ENCODE data around the gene OSCP1. TPM values are rescaled to one million over a fixed set of nuclear protein-coding genes. Genes with fewer than 3 reads are reported as not detected.

OSCP1 gene
- total and polyA plus RNA-seq, 2 donors (not counting 1 experiment from before 2014, with no cell fraction given) = 0.16 to 0.94 TPM

DNA sequence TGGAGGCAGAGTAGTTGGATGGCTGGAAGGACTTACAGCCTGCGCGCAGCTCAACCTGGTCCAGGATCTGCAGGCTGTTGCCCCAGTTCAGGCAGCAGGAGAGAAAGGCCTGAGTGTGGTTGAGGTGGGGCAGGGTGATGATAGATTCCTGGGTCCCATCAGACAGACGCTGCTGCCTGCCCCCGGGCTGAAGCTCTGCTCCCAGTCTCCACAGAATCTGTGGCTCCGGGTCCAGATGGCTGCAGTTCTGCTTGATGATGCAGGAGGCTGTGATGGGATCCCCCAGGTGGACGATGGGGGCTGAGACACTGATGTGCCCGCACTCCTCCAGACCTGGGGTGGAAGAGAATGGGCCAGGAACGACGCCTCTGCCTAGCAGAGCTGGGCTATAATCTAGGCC is 25.1 kb upstream of the OSCP1 start:
- no peaks in the 10 kb centered on the region for H3K79me2 ChIP-seq (ENCODE audit: control insufficient read depth, insufficient read depth, low read length)
- 94% methylated on average over 9 of the region's 9 CpGs for WGBS (ENCODE audit: insufficient coverage)
- no peak for TF ChIP-seq EZH2 (IDR thresholded peaks at IDR 0.05; ENCODE audit: borderline replicate concordance, insufficient read depth, low read depth, low read length, poor library complexity, severe bottlenecking)
- TF ChIP-seq, protein P1, sequence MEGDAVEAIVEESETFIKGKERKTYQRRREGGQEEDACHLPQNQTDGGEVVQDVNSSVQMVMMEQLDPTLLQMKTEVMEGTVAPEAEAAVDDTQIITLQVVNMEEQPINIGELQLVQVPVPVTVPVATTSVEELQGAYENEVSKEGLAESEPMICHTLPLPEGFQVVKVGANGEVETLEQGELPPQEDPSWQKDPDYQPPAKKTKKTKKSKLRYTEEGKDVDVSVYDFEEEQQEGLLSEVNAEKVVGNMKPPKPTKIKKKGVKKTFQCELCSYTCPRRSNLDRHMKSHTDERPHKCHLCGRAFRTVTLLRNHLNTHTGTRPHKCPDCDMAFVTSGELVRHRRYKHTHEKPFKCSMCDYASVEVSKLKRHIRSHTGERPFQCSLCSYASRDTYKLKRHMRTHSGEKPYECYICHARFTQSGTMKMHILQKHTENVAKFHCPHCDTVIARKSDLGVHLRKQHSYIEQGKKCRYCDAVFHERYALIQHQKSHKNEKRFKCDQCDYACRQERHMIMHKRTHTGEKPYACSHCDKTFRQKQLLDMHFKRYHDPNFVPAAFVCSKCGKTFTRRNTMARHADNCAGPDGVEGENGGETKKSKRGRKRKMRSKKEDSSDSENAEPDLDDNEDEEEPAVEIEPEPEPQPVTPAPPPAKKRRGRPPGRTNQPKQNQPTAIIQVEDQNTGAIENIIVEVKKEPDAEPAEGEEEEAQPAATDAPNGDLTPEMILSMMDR (IDR thresholded peaks at IDR 0.05) = no peak
- Mint-ChIP-seq H3K4me1 (peaks cover 2% of the 10 kb centered on the region), H3K9me3 (ENCODE audit: insufficient read depth) (no peaks in the 10 kb centered on the region), H3K4me3 (no peak overlapping the region), H3K27me3 (no peaks in the 10 kb centered on the region), H3K27ac (no peak overlapping the region)
- no peaks in the 10 kb centered on the region for H3K9me3 ChIP-seq (ENCODE audit: control extremely low read depth in 1 of 3, control insufficient read depth in 2 of 3, insufficient read depth in 1 of 3, low read length in 2 of 3)
- intact Hi-C loops (cut with micrococcal nuclease) = no loop called here
- ChIA-PET POLR2A (no interaction called here), CTCF (no interaction called here)
- ATAC-seq (ENCODE audit: low read depth) (no peak), DNase-seq (no peak)
- H3K4me3 ChIP-seq (ENCODE audit: control extremely low read depth in 1 of 5, extremely low read depth in 1 of 5, insufficient read depth in 1 of 5, low read depth in 2 of 5, low read length in 4 of 5) = no peak overlapping the region
- H3K4me1 ChIP-seq (ENCODE audit: control insufficient read depth in 2 of 2, insufficient read depth in 2 of 2, low read length in 2 of 2) = no peaks in the 10 kb centered on the region
- H3K9ac ChIP-seq (ENCODE audit: low read length) = no peak overlapping the region
- H3K27ac ChIP-seq (ENCODE audit: low read length in 2 of 2) = no peak overlapping the region
- H3K4me2 ChIP-seq (replicated peaks; ENCODE audit: low read depth, low read length, poor library complexity, severe bottlenecking) = no peak overlapping the region
- H2AFZ ChIP-seq (ENCODE audit: insufficient read depth, low read depth, low read length, poor library complexity, severe bottlenecking) = no peak overlapping the region
- no peaks in the 10 kb centered on the region for H4K20me1 ChIP-seq (ENCODE audit: control insufficient read depth, insufficient read depth, low read length, poor library complexity, severe bottlenecking)
- no peaks in the 10 kb centered on the region for H3K36me3 ChIP-seq (replicated peaks in 1 of 2; ENCODE audit: control extremely low read depth in 1 of 2, control insufficient read depth in 1 of 2, extremely low read depth in 1 of 2, insufficient read depth in 2 of 2, low read length in 1 of 2)
- H3K27me3 ChIP-seq (replicated peaks in 1 of 4; ENCODE audit: control extremely low read depth in 1 of 4, control insufficient read depth in 3 of 4, insufficient read depth in 4 of 4, low read length in 3 of 4) = no peaks in the 10 kb centered on the region

DNA sequence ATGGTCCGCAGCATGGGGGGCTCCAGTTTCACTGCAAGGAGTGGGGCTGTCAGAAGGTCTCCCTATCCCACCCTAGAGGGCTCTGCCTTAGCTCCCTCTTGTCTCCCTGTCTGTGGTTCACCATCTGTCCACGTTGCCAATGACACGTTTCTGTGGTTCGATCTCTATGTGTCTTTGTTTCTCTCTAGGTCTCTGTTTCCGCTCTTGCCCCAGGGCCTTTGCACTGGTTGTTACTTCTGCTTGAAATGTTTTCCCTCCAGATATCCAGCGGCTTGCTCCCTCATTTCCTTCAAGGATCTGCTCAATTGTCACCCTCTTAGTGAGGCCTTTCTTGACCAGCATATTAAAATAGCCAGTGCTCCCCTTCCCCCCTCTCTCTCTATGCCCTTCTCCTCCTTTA is 22.4 kb upstream of the OSCP1 start:
- H4K20me1 ChIP-seq (ENCODE audit: control insufficient read depth, insufficient read depth, low read length, poor library complexity, severe bottlenecking) = no peaks in the 10 kb centered on the region
- no peak overlapping the region for H3K9ac ChIP-seq (ENCODE audit: low read length)
- 97% methylated on average over 6 of the region's 6 CpGs for WGBS (ENCODE audit: insufficient coverage)
- peaks cover 2% of the 10 kb centered on the region for H3K4me1 Mint-ChIP-seq
- no peaks in the 10 kb centered on the region for H3K27me3 Mint-ChIP-seq
- ChIA-PET POLR2A (no interaction called here), CTCF (no interaction called here)
- TF ChIP-seq EZH2 (IDR thresholded peaks at IDR 0.05; ENCODE audit: borderline replicate concordance, insufficient read depth, low read depth, low read length, poor library complexity, severe bottlenecking) = no peak
- TF ChIP-seq, protein P1 (IDR thresholded peaks at IDR 0.05) = no peak
- H3K9me3 Mint-ChIP-seq (ENCODE audit: insufficient read depth) = no peaks in the 10 kb centered on the region
- ATAC-seq (ENCODE audit: low read depth) = no peak
- no peak for DNase-seq
- no peak overlapping the region for H3K4me3 ChIP-seq (ENCODE audit: control extremely low read depth in 1 of 5, extremely low read depth in 1 of 5, insufficient read depth in 1 of 5, low read depth in 2 of 5, low read length in 4 of 5)
- intact Hi-C loops (cut with micrococcal nuclease) = no loop called here
- H3K4me3 Mint-ChIP-seq = no peak overlapping the region
- no peaks in the 10 kb centered on the region for H3K27me3 ChIP-seq (replicated peaks in 1 of 4; ENCODE audit: control extremely low read depth in 1 of 4, control insufficient read depth in 3 of 4, insufficient read depth in 4 of 4, low read length in 3 of 4)
- H3K4me1 ChIP-seq (ENCODE audit: control insufficient read depth in 2 of 2, insufficient read depth in 2 of 2, low read length in 2 of 2) = no peaks in the 10 kb centered on the region
- H3K36me3 ChIP-seq (replicated peaks in 1 of 2; ENCODE audit: control extremely low read depth in 1 of 2, control insufficient read depth in 1 of 2, extremely low read depth in 1 of 2, insufficient read depth in 2 of 2, low read length in 1 of 2) = no peaks in the 10 kb centered on the region
- no peak overlapping the region for H2AFZ ChIP-seq (ENCODE audit: insufficient read depth, low read depth, low read length, poor library complexity, severe bottlenecking)
- no peak overlapping the region for H3K27ac ChIP-seq (ENCODE audit: low read length in 2 of 2)
- no peaks in the 10 kb centered on the region for H3K79me2 ChIP-seq (ENCODE audit: control insufficient read depth, insufficient read depth, low read length)
- no peak overlapping the region for H3K27ac Mint-ChIP-seq
- H3K9me3 ChIP-seq (ENCODE audit: control extremely low read depth in 1 of 3, control insufficient read depth in 2 of 3, insufficient read depth in 1 of 3, low read length in 2 of 3) = no peaks in the 10 kb centered on the region
- no peak overlapping the region for H3K4me2 ChIP-seq (replicated peaks; ENCODE audit: low read depth, low read length, poor library complexity, severe bottlenecking)
